Neural progenitor cell (in vitro differentiated cells): ENCODE data around the gene NUCB1. TPM values are rescaled to one million over a fixed set of nuclear protein-coding genes. Genes with fewer than 3 reads are reported as not detected.

Experiments used
- DNase-seq: peaks from one replicate; pipeline ENCODE4 v3.0.0-alpha.2; 2016; ENCODE audit warnings: low spot score
- H2AFZ ChIP-seq: fragments of 200-600 bp; sonication (generic); replicated peaks from 2 replicates; pipeline ENCODE4 v1.6.1; 2016; ENCODE audit warnings: antibody characterized with exemption
- H3F3A ChIP-seq: fragments of 200-600 bp; sonication (generic); 2 replicates; pipeline ENCODE4 v1.6.1; 2016; ENCODE audit warnings: antibody characterized with exemption, low read depth
- H3K27ac ChIP-seq: fragments of 200-600 bp; sonication (generic); 2 replicates; pipeline ENCODE4 v1.5.1; 2016; ENCODE audit warnings: mild to moderate bottlenecking
- H3K27me3 ChIP-seq: fragments of 200-600 bp; sonication (generic); 2 replicates; pipeline ENCODE4 v1.6.1; 2016; ENCODE audit warnings: mild to moderate bottlenecking, moderate library complexity
- H3K36me3 ChIP-seq: fragments of 200-600 bp; sonication (generic); 2 replicates; pipeline ENCODE4 v1.5.1; 2016
- H3K4me1 ChIP-seq: fragments of 200-600 bp; sonication (generic); 2 replicates; pipeline ENCODE4 v1.6.1; 2016; ENCODE audit warnings: mixed run types
- H3K4me2 ChIP-seq: fragments of 200-600 bp; sonication (generic); 2 replicates; pipeline ENCODE4 v1.6.1; 2016
- H3K4me3 ChIP-seq: fragments of 200-600 bp; sonication (generic); 2 replicates; pipeline ENCODE4 v1.5.1; 2016
- H3K79me2 ChIP-seq: fragments of 200-600 bp; sonication (generic); 2 replicates; pipeline ENCODE4 v1.6.1; 2016; ENCODE audit warnings: low read depth
- H3K9ac ChIP-seq: fragments of 200-600 bp; sonication (generic); 2 replicates; pipeline ENCODE4 v1.6.1; 2016
- H3K9me3 ChIP-seq: fragments of 200-600 bp; sonication (generic); 2 replicates; pipeline ENCODE4 v1.5.1; 2016; ENCODE audit warnings: low read depth
- H4K20me1 ChIP-seq: fragments of 200-600 bp; sonication (generic); 2 replicates; pipeline ENCODE4 v1.6.1; 2016; ENCODE audit warnings: low read depth
- H3K27ac Mint-ChIP-seq: 3 replicates; pipeline ENCODE4 v1.8.0; 2021; ENCODE audit warnings: mixed read lengths
- H3K27me3 Mint-ChIP-seq: 2 replicates; pipeline ENCODE4 v1.8.0; 2022; ENCODE audit warnings: low read depth, mild to moderate bottlenecking, inconsistent platforms, moderate library complexity, mixed read lengths; ENCODE audit not compliant: insufficient read depth
- H3K36me3 Mint-ChIP-seq: 3 replicates; pipeline ENCODE4 v1.8.0; 2021; ENCODE audit warnings: mixed read lengths
- H3K4me1 Mint-ChIP-seq: 3 replicates; pipeline ENCODE4 v1.8.0; 2021; ENCODE audit warnings: mixed read lengths
- H3K4me3 Mint-ChIP-seq: 3 replicates; pipeline ENCODE4 v1.8.0; 2021; ENCODE audit warnings: mild to moderate bottlenecking, moderate library complexity, mixed read lengths
- H3K9me3 Mint-ChIP-seq: 3 replicates; pipeline ENCODE4 v1.8.0; 2020; ENCODE audit warnings: mixed read lengths
- CTCF ChIP-seq: fragments of 200-600 bp; sonication (generic); IDR thresholded peaks from 2 replicates; pipeline ENCODE4 v1.5.1; 2017; ENCODE audit warnings: antibody characterized with exemption, mild to moderate bottlenecking
- EZH2 ChIP-seq: fragments of 200-600 bp; sonication (generic); IDR thresholded peaks from 2 replicates; pipeline ENCODE4 v1.6.1; 2017; ENCODE audit warnings: antibody characterized with exemption, mild to moderate bottlenecking, moderate library complexity
- EZH2phosphoT487 ChIP-seq: fragments of 200-600 bp; sonication (generic); IDR thresholded peaks from 2 replicates; pipeline ENCODE4 v1.6.1; 2017; ENCODE audit warnings: antibody characterized with exemption
- total RNA-seq: library from RNA; depleted of rRNA; stranded (reverse); fragments of >200 nt; gene quantifications from 2 replicates; pipeline ENCODE4 v1.2.3, GENCODE V29; 2015; ENCODE audit warnings: low replicate concordance

The NUCB1 gene
- total RNA-seq, 1 donor from 2014 or later: 73.5 TPM

GRCh38 chr19:48968813-48969218 is 68.7 kb downstream of the NUCB1 start:
- H3K9me3 Mint-ChIP-seq: no peaks in the 10 kb centered on the region
- Histone ChIP-seq H3F3A (peaks cover 45% of the 10 kb centered on the region), H3K4me2 (no peak overlapping the region), H3K9ac (no peak overlapping the region), H2AFZ (no peak overlapping the region), H3K79me2 (peaks cover 18% of the 10 kb centered on the region), H4K20me1 (peaks cover 10% of the 10 kb centered on the region), H3K27me3 (no peaks in the 10 kb centered on the region), H3K4me3 (no peak overlapping the region), H3K9me3 (no peaks in the 10 kb centered on the region), H3K4me1 (peaks cover 18% of the 10 kb centered on the region), H3K27ac (no peak overlapping the region), H3K36me3 (peaks cover 7% of the 10 kb centered on the region)
- peaks cover 20% of the 10 kb centered on the region for H3K36me3 Mint-ChIP-seq
- no peak for TF ChIP-seq EZH2phosphoT487
- no peak for TF ChIP-seq EZH2
- TF ChIP-seq CTCF: no peak
- H3K4me3 Mint-ChIP-seq: no peak overlapping the region
- H3K27ac Mint-ChIP-seq: no peak overlapping the region
- peaks cover 22% of the 10 kb centered on the region for H3K27me3 Mint-ChIP-seq
- H3K4me1 Mint-ChIP-seq: peaks cover 35% of the 10 kb centered on the region
- DNase-seq: no peak

GRCh38 chr19:48969276-48970138 is 69.4 kb downstream of the NUCB1 start:
- no peak overlapping the region for H3K27ac Mint-ChIP-seq

GRCh38 chr19:48970139-48970766 is 70.1 kb downstream of the NUCB1 start:
- peaks cover 7% of the 10 kb centered on the region for H3K36me3 ChIP-seq
- H3K27ac Mint-ChIP-seq: no peak overlapping the region
- peaks cover 21% of the 10 kb centered on the region for H3K27me3 Mint-ChIP-seq
- H3K9me3 Mint-ChIP-seq: no peaks in the 10 kb centered on the region
- H3K4me1 Mint-ChIP-seq: peaks cover 24% of the 10 kb centered on the region
- no peaks in the 10 kb centered on the region for H3K27me3 ChIP-seq
- H3K27ac ChIP-seq: no peak overlapping the region
- no peak for DNase-seq
- H2AFZ ChIP-seq: no peak overlapping the region
- peaks cover 9% of the 10 kb centered on the region for H3K4me1 ChIP-seq
- H4K20me1 ChIP-seq: peaks cover 10% of the 10 kb centered on the region
- H3K4me2 ChIP-seq: no peak overlapping the region
- no peak overlapping the region for H3K4me3 Mint-ChIP-seq
- peaks cover 36% of the 10 kb centered on the region for H3F3A ChIP-seq
- H3K79me2 ChIP-seq: peaks cover 16% of the 10 kb centered on the region
- TF ChIP-seq EZH2 (no peak), EZH2phosphoT487 (no peak), CTCF (no peak)
- H3K9me3 ChIP-seq: no peaks in the 10 kb centered on the region
- H3K9ac ChIP-seq: no peak overlapping the region
- H3K4me3 ChIP-seq: no peak overlapping the region
- H3K36me3 Mint-ChIP-seq: peaks cover 20% of the 10 kb centered on the region

More at GRCh38 chr19:48969276-48970138, 69.4 kb downstream of the NUCB1 start:
- Histone ChIP-seq H3K4me2 (no peak overlapping the region), H3K27ac (no peak overlapping the region), H3K4me1 (peaks cover 12% of the 10 kb centered on the region), H3K79me2 (peaks cover 18% of the 10 kb centered on the region), H3K36me3 (peaks cover 7% of the 10 kb centered on the region), H4K20me1 (peaks cover 10% of the 10 kb centered on the region), H2AFZ (no peak overlapping the region), H3K4me3 (no peak overlapping the region), H3K9me3 (no peaks in the 10 kb centered on the region), H3F3A (peaks cover 38% of the 10 kb centered on the region), H3K27me3 (no peaks in the 10 kb centered on the region), H3K9ac (no peak overlapping the region)
- DNase-seq: no peak
- TF ChIP-seq EZH2phosphoT487: no peak
- TF ChIP-seq EZH2: no peak
- no peak for TF ChIP-seq CTCF
- peaks cover 22% of the 10 kb centered on the region for H3K27me3 Mint-ChIP-seq
- H3K9me3 Mint-ChIP-seq: no peaks in the 10 kb centered on the region
- peaks cover 20% of the 10 kb centered on the region for H3K36me3 Mint-ChIP-seq
- peaks cover 29% of the 10 kb centered on the region for H3K4me1 Mint-ChIP-seq
- H3K4me3 Mint-ChIP-seq: no peak overlapping the region
